Left ventricle myocardium inferior (tissue), 1 donor: ENCODE data around the gene SNX19. TPM values are rescaled to one million over a fixed set of nuclear protein-coding genes. Genes with fewer than 3 reads are reported as not detected.

Experiments
- DNase-seq: peaks from one replicate; pipeline ENCODE4 v3.0.0-alpha.2; 2020
- H3K27ac ChIP-seq: fragments of 200-600 bp; replicated peaks from 2 replicates; pipeline ENCODE4 v1.8.0; 2021
- H3K27me3 ChIP-seq: fragments of 200-600 bp; 2 replicates; pipeline ENCODE4 v1.8.0; 2021; ENCODE audit warnings: low read depth
- H3K36me3 ChIP-seq: fragments of 200-600 bp; 2 replicates; pipeline ENCODE4 v1.8.0; 2021
- H3K4me1 ChIP-seq: fragments of 200-600 bp; 2 replicates; pipeline ENCODE4 v1.8.0; 2021
- H3K4me3 ChIP-seq: fragments of 200-600 bp; 2 replicates; pipeline ENCODE4 v1.8.0; 2021; ENCODE audit warnings: mild to moderate bottlenecking, moderate library complexity
- H3K9me3 ChIP-seq: fragments of 200-600 bp; replicated peaks from 2 replicates; pipeline ENCODE4 v1.8.0; 2021
- CTCF ChIP-seq: fragments of 200-600 bp; IDR thresholded peaks from 2 replicates; pipeline ENCODE4 v1.8.0; 2021; ENCODE audit warnings: antibody characterized with exemption, mild to moderate bottlenecking, borderline replicate concordance
- intact Hi-C: fragments of 100-400 bp; cut with micrococcal nuclease; formaldehyde crosslinking; loops from one replicate; pipeline ENCODE4 v1.11.0; 2022
- total RNA-seq: library from RNA; stranded (reverse); fragmentation: NEBNext Ultra II Directional; extraction: Animal tissue kit (Norgen Biotek cat#: 25700); gene quantifications from one replicate; pipeline ENCODE4 v1.2.1, GENCODE V29; 2021
- donor health status: DM: no; HTN: yes; CAD: no; lungs with severe emphysema.

The SNX19 gene
- total RNA-seq, 1 donor from 2014 or later = 56.0 TPM

GRCh38 chr11:130850185-130850944, 65.9 kb downstream of the SNX19 start:
- no peak for TF ChIP-seq CTCF
- Histone ChIP-seq H3K27me3 (no peaks in the 10 kb centered on the region), H3K4me3 (no peak overlapping the region), H3K36me3 (no peaks in the 10 kb centered on the region), H3K27ac (no peak overlapping the region), H3K4me1 (no peaks in the 10 kb centered on the region), H3K9me3 (peaks cover 8% of the 10 kb centered on the region)
- no peak for DNase-seq
- intact Hi-C loops = no loop called here

GRCh38 chr11:130849215-130849568, 67.1 kb downstream of the SNX19 start:
- H3K9me3 ChIP-seq = peaks cover 8% of the 10 kb centered on the region
- H3K27ac ChIP-seq = no peak overlapping the region
- no peaks in the 10 kb centered on the region for H3K4me1 ChIP-seq
- no peaks in the 10 kb centered on the region for H3K27me3 ChIP-seq
- no peak overlapping the region for H3K4me3 ChIP-seq
- intact Hi-C loops = no loop called here
- TF ChIP-seq CTCF = no peak
- no peaks in the 10 kb centered on the region for H3K36me3 ChIP-seq
- DNase-seq = no peak

- intact Hi-C loops = no loop called here
- H3K4me1 ChIP-seq = no peaks in the 10 kb centered on the region
- DNase-seq = no peak
- no peak overlapping the region for H3K4me3 ChIP-seq
- H3K36me3 ChIP-seq = no peaks in the 10 kb centered on the region
- no peak overlapping the region for H3K27ac ChIP-seq
- no peaks in the 10 kb centered on the region for H3K27me3 ChIP-seq
- H3K9me3 ChIP-seq = peaks cover 8% of the 10 kb centered on the region
- TF ChIP-seq CTCF = no peak
These were observed 67.7 kb downstream of the SNX19 start for GRCh38 chr11:130848361-130849214.

GRCh38 chr11:130847517-130847916, 68.8 kb downstream of the SNX19 start:
- intact Hi-C loops = no loop called here
- Histone ChIP-seq H3K27me3 (no peaks in the 10 kb centered on the region), H3K4me1 (no peaks in the 10 kb centered on the region), H3K9me3 (peaks cover 8% of the 10 kb centered on the region), H3K4me3 (no peak overlapping the region), H3K36me3 (no peaks in the 10 kb centered on the region), H3K27ac (no peak overlapping the region)
- no peak for DNase-seq
- TF ChIP-seq CTCF = no peak

- no peaks in the 10 kb centered on the region for H3K4me1 ChIP-seq
- H3K27ac ChIP-seq = no peak overlapping the region
- peaks cover 8% of the 10 kb centered on the region for H3K9me3 ChIP-seq
- no peak for TF ChIP-seq CTCF
- no peak for DNase-seq
- no peak overlapping the region for H3K4me3 ChIP-seq
- no peaks in the 10 kb centered on the region for H3K36me3 ChIP-seq
- no peaks in the 10 kb centered on the region for H3K27me3 ChIP-seq
- intact Hi-C loops = no loop called here
These were observed 69.7 kb downstream of the SNX19 start for GRCh38 chr11:130846606-130847005.
